Measurements from ENCODE around the gene MARK3. TPM values are rescaled to one million over a fixed set of nuclear protein-coding genes. Genes with fewer than 3 reads are reported as not detected.
"Not testable (repeated sequence)": the region's sequence is repeated elsewhere in the genome, so short reads cannot be mapped to it uniquely, and the experiment has no call there.

Gene MARK3
- total and polyA plus RNA-seq, 2 donors (not counting 1 experiment from before 2014, with no cell fraction given), result 73.0 to 142 TPM

DNA sequence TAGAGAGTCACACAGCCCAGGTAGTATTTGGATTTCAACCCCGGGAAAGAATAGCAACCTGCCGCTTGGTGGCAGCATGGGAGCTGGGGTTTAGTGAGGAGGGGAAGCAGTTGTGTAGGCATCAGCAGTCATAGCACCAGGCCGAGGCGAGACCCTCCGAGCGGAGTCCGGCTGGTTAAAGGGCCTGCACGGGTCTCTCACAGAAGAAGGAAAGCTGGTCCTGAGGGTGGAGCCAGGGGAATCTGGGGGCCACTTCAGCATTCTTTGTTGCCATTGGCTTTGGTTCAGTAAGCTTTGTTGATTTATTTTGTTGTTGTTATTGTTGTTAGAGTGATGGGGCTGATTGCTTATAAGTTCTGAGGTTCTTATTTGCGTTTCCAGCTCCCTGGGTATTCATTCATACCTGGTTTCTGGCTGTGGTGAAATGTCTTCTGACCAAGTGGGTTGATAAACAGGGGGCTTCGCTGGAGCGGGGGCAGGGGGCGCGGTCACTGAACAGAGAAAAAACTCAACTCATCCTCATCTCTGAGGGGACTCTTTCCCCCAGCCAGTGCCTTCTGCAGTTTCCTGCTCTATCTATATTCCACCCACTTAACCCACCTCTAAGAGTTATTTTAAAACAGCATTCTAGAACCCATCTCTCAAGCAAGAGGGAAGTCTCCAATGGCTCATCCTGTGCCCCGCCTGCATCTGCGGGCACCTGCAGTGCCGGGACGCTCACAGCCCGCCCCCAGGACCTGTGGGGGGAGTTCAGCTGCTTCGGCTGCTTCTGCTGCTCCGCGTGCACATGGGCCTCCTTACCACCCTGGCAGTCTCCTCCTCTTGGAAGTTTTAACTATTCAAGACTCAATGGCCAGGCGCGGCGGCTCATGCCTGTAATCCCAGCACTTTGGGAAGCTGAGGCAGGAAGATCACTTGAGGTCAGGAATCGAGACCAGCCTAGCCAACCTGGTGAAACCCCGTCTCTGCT lies 125.8 kb downstream of the MARK3 start:
- no peak overlapping the region for H3K4me3 ChIP-seq (ENCODE audit: control extremely low read depth in 1 of 5, extremely low read depth in 1 of 5, insufficient read depth in 1 of 5, low read depth in 2 of 5, low read length in 4 of 5)
- H3K79me2 ChIP-seq (ENCODE audit: control insufficient read depth, insufficient read depth, low read length), result no peaks in the 10 kb centered on the region
- ChIA-PET CTCF (interaction anchor here (1.3 to 3.3 kb wide), 3 partner anchors 8 to 36 kb away, joined by 3 to 18 read pairs (median 15); no protein-coding TSS in a partner anchor), POLR2A (no interaction called here)
- H3K27me3 Mint-ChIP-seq, result no peaks in the 10 kb centered on the region
- intact Hi-C loops (cut with micrococcal nuclease), result no loop called here
- no peak overlapping the region for H3K4me3 Mint-ChIP-seq
- H3K27me3 ChIP-seq (replicated peaks in 1 of 4; ENCODE audit: control extremely low read depth in 1 of 4, control insufficient read depth in 3 of 4, insufficient read depth in 4 of 4, low read length in 3 of 4), result no peaks in the 10 kb centered on the region
- H3K27ac ChIP-seq (ENCODE audit: low read length in 2 of 2), result no peak overlapping the region
- H3K4me1 ChIP-seq (ENCODE audit: control insufficient read depth in 2 of 2, insufficient read depth in 2 of 2, low read length in 2 of 2), result no peaks in the 10 kb centered on the region
- H4K20me1 ChIP-seq (ENCODE audit: control insufficient read depth, insufficient read depth, low read length, poor library complexity, severe bottlenecking), result no peaks in the 10 kb centered on the region
- ATAC-seq (ENCODE audit: low read depth), result no peak
- H3K9me3 ChIP-seq (ENCODE audit: control extremely low read depth in 1 of 3, control insufficient read depth in 2 of 3, insufficient read depth in 1 of 3, low read length in 2 of 3), result no peaks in the 10 kb centered on the region
- WGBS (ENCODE audit: insufficient coverage), result 97% methylated on average over 17 of the region's 26 CpGs
- H3K27ac Mint-ChIP-seq, result no peak overlapping the region
- H3K9ac ChIP-seq (ENCODE audit: low read length), result no peak overlapping the region
- H3K4me1 Mint-ChIP-seq, result no peaks in the 10 kb centered on the region
- H3K9me3 Mint-ChIP-seq (ENCODE audit: insufficient read depth), result no peaks in the 10 kb centered on the region
- TF ChIP-seq, protein P1, sequence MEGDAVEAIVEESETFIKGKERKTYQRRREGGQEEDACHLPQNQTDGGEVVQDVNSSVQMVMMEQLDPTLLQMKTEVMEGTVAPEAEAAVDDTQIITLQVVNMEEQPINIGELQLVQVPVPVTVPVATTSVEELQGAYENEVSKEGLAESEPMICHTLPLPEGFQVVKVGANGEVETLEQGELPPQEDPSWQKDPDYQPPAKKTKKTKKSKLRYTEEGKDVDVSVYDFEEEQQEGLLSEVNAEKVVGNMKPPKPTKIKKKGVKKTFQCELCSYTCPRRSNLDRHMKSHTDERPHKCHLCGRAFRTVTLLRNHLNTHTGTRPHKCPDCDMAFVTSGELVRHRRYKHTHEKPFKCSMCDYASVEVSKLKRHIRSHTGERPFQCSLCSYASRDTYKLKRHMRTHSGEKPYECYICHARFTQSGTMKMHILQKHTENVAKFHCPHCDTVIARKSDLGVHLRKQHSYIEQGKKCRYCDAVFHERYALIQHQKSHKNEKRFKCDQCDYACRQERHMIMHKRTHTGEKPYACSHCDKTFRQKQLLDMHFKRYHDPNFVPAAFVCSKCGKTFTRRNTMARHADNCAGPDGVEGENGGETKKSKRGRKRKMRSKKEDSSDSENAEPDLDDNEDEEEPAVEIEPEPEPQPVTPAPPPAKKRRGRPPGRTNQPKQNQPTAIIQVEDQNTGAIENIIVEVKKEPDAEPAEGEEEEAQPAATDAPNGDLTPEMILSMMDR (IDR thresholded peaks at IDR 0.05), result no peak
- no peak for TF ChIP-seq EZH2 (IDR thresholded peaks at IDR 0.05; ENCODE audit: borderline replicate concordance, insufficient read depth, low read depth, low read length, poor library complexity, severe bottlenecking)
- peaks cover 0 to 3% of the 10 kb centered on the region in 2 experiments for H3K36me3 ChIP-seq (replicated peaks in 1 of 2; ENCODE audit: control extremely low read depth in 1 of 2, control insufficient read depth in 1 of 2, extremely low read depth in 1 of 2, insufficient read depth in 2 of 2, low read length in 1 of 2)
- DNase-seq, result no peak
- H3K4me2 ChIP-seq (replicated peaks; ENCODE audit: low read depth, low read length, poor library complexity, severe bottlenecking), result no peak overlapping the region
- H2AFZ ChIP-seq (ENCODE audit: insufficient read depth, low read depth, low read length, poor library complexity, severe bottlenecking), result no peak overlapping the region

DNA sequence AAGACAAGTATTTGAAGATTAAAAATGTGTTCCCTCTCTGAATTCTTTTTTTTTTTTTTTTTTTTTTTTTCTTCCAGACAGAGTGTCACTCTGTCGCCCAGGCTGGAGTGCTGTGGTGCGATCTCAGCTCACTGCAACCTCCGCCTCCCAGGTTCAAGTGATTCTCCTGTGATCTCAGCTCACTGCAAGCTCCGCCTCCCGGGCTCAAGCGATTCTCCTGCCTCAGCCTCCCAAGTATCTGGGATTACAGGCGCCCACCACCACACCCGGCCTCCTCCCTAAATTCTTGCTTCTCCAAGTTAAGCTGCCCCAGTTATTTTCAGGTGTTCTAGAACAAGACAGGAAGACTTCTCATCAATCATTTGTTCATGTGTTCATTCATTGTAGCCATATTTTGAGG lies 127.0 kb downstream of the MARK3 start:
- H3K27me3 ChIP-seq (replicated peaks in 1 of 4; ENCODE audit: control extremely low read depth in 1 of 4, control insufficient read depth in 3 of 4, insufficient read depth in 4 of 4, low read length in 3 of 4); H3K27ac Mint-ChIP-seq; H2AFZ ChIP-seq (ENCODE audit: insufficient read depth, low read depth, low read length, poor library complexity, severe bottlenecking); H3K36me3 ChIP-seq (replicated peaks in 1 of 2; ENCODE audit: control extremely low read depth in 1 of 2, control insufficient read depth in 1 of 2, extremely low read depth in 1 of 2, insufficient read depth in 2 of 2, low read length in 1 of 2); H3K4me1 Mint-ChIP-seq; H3K9ac ChIP-seq (ENCODE audit: low read length); intact Hi-C loops (cut with micrococcal nuclease); H3K4me3 Mint-ChIP-seq; H3K27ac ChIP-seq (ENCODE audit: low read length in 2 of 2); H3K4me3 ChIP-seq (ENCODE audit: control extremely low read depth in 1 of 5, extremely low read depth in 1 of 5, insufficient read depth in 1 of 5, low read depth in 2 of 5, low read length in 4 of 5); H3K4me1 ChIP-seq (ENCODE audit: control insufficient read depth in 2 of 2, insufficient read depth in 2 of 2, low read length in 2 of 2); H3K9me3 Mint-ChIP-seq (ENCODE audit: insufficient read depth); H4K20me1 ChIP-seq (ENCODE audit: control insufficient read depth, insufficient read depth, low read length, poor library complexity, severe bottlenecking); H3K9me3 ChIP-seq (ENCODE audit: control extremely low read depth in 1 of 3, control insufficient read depth in 2 of 3, insufficient read depth in 1 of 3, low read length in 2 of 3); DNase-seq; H3K79me2 ChIP-seq (ENCODE audit: control insufficient read depth, insufficient read depth, low read length); ATAC-seq (ENCODE audit: low read depth); H3K27me3 Mint-ChIP-seq; POLR2A ChIA-PET; H3K4me2 ChIP-seq (replicated peaks; ENCODE audit: low read depth, low read length, poor library complexity, severe bottlenecking): not testable (repeated sequence)
- CTCF ChIA-PET, result interaction anchor here (3.0 kb wide), 1 partner anchor 12 kb away, joined by 18 read pairs; no protein-coding TSS in a partner anchor
- 100% methylated on average over 7 of the region's 8 CpGs for WGBS (ENCODE audit: insufficient coverage)

Data from B cell (primary cell).